ENCODE data around the gene CFAP299.

DNA sequence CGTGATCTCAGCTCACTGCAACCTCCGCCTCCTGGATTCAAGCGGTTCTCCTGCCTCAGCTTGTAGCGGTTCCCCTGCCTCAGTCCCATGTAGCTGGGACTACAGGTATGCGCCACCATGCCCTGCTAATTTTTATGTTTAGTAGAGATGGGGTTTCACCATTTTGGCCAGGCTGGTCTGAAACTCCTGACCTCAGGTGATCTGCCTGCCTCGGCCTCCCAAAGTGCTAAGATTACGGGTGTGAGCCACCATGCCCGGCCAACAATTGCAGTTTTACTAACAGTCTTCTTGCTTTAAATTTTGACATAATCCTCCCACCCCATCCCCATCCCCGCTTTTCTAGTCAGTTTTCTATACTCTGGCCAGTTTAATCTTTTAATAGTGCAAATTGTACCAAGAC is 112.0 kb downstream of the CFAP299 start:
- TF ChIP-seq, protein P1, sequence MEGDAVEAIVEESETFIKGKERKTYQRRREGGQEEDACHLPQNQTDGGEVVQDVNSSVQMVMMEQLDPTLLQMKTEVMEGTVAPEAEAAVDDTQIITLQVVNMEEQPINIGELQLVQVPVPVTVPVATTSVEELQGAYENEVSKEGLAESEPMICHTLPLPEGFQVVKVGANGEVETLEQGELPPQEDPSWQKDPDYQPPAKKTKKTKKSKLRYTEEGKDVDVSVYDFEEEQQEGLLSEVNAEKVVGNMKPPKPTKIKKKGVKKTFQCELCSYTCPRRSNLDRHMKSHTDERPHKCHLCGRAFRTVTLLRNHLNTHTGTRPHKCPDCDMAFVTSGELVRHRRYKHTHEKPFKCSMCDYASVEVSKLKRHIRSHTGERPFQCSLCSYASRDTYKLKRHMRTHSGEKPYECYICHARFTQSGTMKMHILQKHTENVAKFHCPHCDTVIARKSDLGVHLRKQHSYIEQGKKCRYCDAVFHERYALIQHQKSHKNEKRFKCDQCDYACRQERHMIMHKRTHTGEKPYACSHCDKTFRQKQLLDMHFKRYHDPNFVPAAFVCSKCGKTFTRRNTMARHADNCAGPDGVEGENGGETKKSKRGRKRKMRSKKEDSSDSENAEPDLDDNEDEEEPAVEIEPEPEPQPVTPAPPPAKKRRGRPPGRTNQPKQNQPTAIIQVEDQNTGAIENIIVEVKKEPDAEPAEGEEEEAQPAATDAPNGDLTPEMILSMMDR (conservative IDR thresholded peaks at IDR 0.05; ENCODE audit: low read length) = no peak
- no peak for TF ChIP-seq EZH2phosphoT487 (IDR thresholded peaks at IDR 0.05; ENCODE audit: borderline replicate concordance, low read depth, low read length)
